Karpas-422 (cell line): ENCODE results near the gene CD248. TPM values are rescaled to one million over a fixed set of nuclear protein-coding genes. Genes with fewer than 3 reads are reported as not detected.
"Not testable (repeated sequence)": the region's sequence is repeated elsewhere in the genome, so short reads cannot be mapped to it uniquely, and the experiment has no call there.

ENCODE experiments used
- DNase-seq: peaks from one replicate; pipeline ENCODE4 v3.0.0-alpha.2; 2015
- H2AFZ ChIP-seq: fragments of 200-600 bp; sonication (generic); 2 replicates; pipeline ENCODE4 v1.6.1; 2014; ENCODE audit warnings: antibody characterized with exemption, low read length, mixed read lengths
- H3K27ac ChIP-seq: fragments of 200-600 bp; sonication (generic); 2 replicates; pipeline ENCODE4 v1.5.1; 2014; ENCODE audit warnings: mild to moderate bottlenecking, low read length, moderate library complexity
- H3K27me3 ChIP-seq: fragments of 200-600 bp; sonication (generic); 2 replicates; pipeline ENCODE4 v1.6.1; 2014; ENCODE audit warnings: low read length, mixed read lengths
- H3K36me3 ChIP-seq: fragments of 200-600 bp; sonication (generic); 2 replicates; pipeline ENCODE4 v1.6.1; 2014; ENCODE audit warnings: low read length, mixed read lengths; ENCODE audit not compliant: insufficient read depth
- H3K4me1 ChIP-seq: fragments of 200-600 bp; sonication (generic); 2 replicates; pipeline ENCODE4 v1.6.1; 2014; ENCODE audit warnings: mild to moderate bottlenecking, low read length, mixed read lengths
- H3K4me2 ChIP-seq: fragments of 200-600 bp; sonication (generic); 2 replicates; pipeline ENCODE4 v1.6.1; 2014; ENCODE audit warnings: low read length, low read depth, mild to moderate bottlenecking; ENCODE audit not compliant: poor library complexity, severe bottlenecking
- H3K4me3 ChIP-seq: fragments of 200-600 bp; sonication (generic); 2 replicates; pipeline ENCODE4 v1.5.1; 2014; ENCODE audit warnings: mild to moderate bottlenecking, antibody characterized with exemption, low read length, mixed read lengths
- H3K79me2 ChIP-seq: fragments of 200-600 bp; sonication (generic); 2 replicates; pipeline ENCODE4 v1.6.1; 2014; ENCODE audit warnings: mild to moderate bottlenecking, low read length, mixed read lengths
- H3K9ac ChIP-seq: fragments of 200-600 bp; sonication (generic); 2 replicates; pipeline ENCODE4 v1.6.0; 2014; ENCODE audit warnings: low read length
- H3K9me2 ChIP-seq: fragments of 200-600 bp; sonication (generic), shearing (Covaris generic); replicated peaks from 2 replicates; pipeline ENCODE4 v1.6.0; 2014; ENCODE audit warnings: mild to moderate bottlenecking, low read length, moderate library complexity; ENCODE audit not compliant: insufficient read depth
- H3K9me3 ChIP-seq: fragments of 300-700, 200-600 bp; sonication (generic); 2 replicates; pipeline ENCODE4 v1.6.1; 2014; ENCODE audit warnings: low read length, mixed read lengths
- H4K20me1 ChIP-seq: fragments of 200-600 bp; sonication (generic); 2 replicates; pipeline ENCODE4 v1.6.1; 2014; ENCODE audit warnings: mild to moderate bottlenecking, antibody characterized with exemption, low read length, low read depth; ENCODE audit not compliant: insufficient read depth
- total RNA-seq: library from RNA; depleted of rRNA; stranded (reverse); fragments of >200 nt; shearing (Covaris generic); gene quantifications from 2 replicates; pipeline ENCODE4 v1.2.3, GENCODE V29; 2014; ENCODE audit warnings: low replicate concordance

The CD248 gene
- total RNA-seq, 1 experiment from 2014 or later, result not detected

DNA sequence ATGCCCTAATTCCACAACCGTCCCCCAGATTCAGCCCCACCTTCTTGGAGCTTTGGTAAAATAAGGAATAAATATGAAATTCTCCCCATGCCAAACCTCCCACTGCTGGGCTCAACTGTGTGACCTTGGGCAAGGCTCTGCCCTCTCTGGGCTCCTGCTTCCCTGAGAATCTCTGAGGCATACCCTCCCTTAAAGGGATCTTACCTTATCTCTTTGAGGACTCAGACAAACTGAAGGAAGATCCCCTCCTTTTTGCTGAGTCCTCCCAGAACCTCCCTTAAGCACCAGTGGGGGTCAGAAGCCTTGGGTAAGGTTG is 2.7 kb downstream of the CD248 start:
- H3K4me3 ChIP-seq, result no peak overlapping the region
- H3K27ac ChIP-seq, result no peak overlapping the region
- no peak overlapping the region for H3K9ac ChIP-seq
- H3K9me3 ChIP-seq, result no peaks in the 10 kb centered on the region
- H3K79me2 ChIP-seq, result no peaks in the 10 kb centered on the region
- DNase-seq, result no peak
- H3K36me3 ChIP-seq, result no peaks in the 10 kb centered on the region
- H4K20me1 ChIP-seq, result no peaks in the 10 kb centered on the region
- no peaks in the 10 kb centered on the region for H3K9me2 ChIP-seq
- H3K27me3 ChIP-seq, result no peaks in the 10 kb centered on the region
- H3K4me2 ChIP-seq, result no peak overlapping the region
- peaks cover 48% of the 10 kb centered on the region for H3K4me1 ChIP-seq
- no peak overlapping the region for H2AFZ ChIP-seq

DNA sequence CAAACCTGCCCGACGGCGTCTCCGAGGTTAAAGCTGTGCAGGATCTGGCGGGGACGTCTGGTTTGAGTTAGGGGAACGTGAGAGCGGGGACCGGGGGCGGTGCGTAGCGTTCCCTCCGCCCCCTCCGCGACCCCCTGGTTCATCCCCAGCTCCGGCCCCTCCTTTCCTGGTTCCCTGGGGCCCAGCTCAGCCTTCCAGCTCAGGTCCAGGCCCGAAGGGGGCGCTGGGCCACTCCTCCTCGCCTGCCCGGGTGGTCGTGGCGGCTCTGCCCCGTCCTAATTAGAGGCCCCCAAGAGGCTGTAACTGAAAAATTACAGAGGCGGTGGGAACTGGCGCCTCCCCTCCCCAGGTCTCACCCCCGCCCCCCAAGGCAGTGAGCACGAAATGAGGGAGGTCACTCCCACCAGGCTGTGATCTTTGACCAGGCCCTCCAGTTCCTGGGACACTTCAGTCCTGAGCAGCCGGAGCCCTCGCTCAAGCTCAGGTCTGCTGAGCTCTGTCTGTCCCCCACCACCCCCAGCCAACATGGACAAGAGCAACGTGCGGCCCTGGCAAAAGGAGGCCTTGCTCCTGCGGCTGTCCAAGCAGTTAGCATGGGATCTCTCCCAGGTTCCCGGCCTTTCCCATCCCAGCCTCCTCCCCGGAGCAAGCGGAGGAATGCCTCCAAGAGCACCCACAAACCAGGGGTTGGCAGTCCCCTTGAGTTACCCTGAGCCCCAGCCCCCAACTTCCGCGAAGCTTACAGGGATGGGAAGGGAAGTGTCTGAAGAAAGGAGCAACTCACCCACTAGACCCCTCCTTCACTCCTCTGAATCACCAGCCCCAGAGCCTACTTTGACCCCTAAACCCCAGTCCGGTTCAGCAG is 3.3 kb downstream of the CD248 start:
- H3K79me2 ChIP-seq, result no peaks in the 10 kb centered on the region
- H3K9me2 ChIP-seq, result no peaks in the 10 kb centered on the region
- peak overlapping the region; percentile 52 for H3K9ac ChIP-seq
- H3K27ac ChIP-seq, result no peak overlapping the region
- H3K27me3 ChIP-seq, result no peaks in the 10 kb centered on the region
- no peaks in the 10 kb centered on the region for H3K9me3 ChIP-seq
- no peak overlapping the region for H2AFZ ChIP-seq
- no peaks in the 10 kb centered on the region for H4K20me1 ChIP-seq
- peaks cover 43% of the 10 kb centered on the region for H3K4me1 ChIP-seq
- H3K36me3 ChIP-seq, result no peaks in the 10 kb centered on the region
- DNase-seq, result no peak
- peak overlapping the region; percentile 65 for H3K4me2 ChIP-seq
- peak overlapping the region; percentile 48; the same call in 1 of the 2 replicates for H3K4me3 ChIP-seq

DNA sequence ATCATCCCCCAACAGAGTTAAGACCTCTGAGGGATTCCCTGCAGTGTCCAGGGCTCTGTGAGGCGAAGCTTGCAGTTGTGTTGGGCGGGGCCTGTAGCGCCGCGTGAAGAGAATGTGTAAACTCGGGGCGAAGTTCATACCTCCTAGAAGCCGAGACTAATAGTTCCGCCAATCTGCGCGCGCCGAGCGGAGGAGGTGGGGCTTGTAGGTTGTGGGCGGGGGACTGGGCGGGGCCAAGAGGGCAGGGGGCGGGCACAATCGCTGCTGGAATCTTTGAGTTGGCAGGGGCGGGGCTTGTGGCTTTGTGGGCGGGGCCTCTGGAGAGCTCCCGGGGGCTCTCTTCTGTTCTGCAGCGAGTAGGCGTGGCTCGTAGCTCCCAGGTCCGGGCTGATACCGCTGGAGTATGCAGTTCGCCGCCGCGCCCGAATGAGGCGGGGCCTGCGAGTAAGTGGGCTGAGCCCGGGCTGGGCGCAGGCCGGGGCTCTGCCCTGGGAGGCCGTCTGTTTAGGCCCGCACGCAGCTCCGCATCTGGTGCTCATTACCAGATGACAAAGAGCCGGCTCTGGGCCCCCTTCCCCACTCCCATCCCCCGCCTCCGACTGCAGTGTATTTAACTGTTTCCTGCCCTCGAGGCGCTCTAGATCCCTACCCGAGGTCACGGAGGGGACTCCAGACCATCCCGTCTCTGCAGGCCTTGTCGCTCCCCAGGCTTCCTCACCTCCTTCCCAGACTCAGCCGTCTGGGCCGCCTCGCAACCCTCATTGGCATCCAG is 4.1 kb downstream of the CD248 start:
- Histone ChIP-seq H3K27me3 (no peaks in the 10 kb centered on the region), H3K9ac (peak overlapping the region; percentile 65), H3K27ac (peak overlapping the region; percentile 62), H3K9me2 (no peaks in the 10 kb centered on the region), H3K4me2 (peak overlapping the region; percentile 78), H3K79me2 (no peaks in the 10 kb centered on the region), H3K36me3 (no peaks in the 10 kb centered on the region), H3K9me3 (no peaks in the 10 kb centered on the region), H3K4me1 (peaks cover 34% of the 10 kb centered on the region), H3K4me3 (peak overlapping the region; percentile 65), H4K20me1 (no peaks in the 10 kb centered on the region), H2AFZ (no peak overlapping the region)
- peak; percentile 99 for DNase-seq

DNA sequence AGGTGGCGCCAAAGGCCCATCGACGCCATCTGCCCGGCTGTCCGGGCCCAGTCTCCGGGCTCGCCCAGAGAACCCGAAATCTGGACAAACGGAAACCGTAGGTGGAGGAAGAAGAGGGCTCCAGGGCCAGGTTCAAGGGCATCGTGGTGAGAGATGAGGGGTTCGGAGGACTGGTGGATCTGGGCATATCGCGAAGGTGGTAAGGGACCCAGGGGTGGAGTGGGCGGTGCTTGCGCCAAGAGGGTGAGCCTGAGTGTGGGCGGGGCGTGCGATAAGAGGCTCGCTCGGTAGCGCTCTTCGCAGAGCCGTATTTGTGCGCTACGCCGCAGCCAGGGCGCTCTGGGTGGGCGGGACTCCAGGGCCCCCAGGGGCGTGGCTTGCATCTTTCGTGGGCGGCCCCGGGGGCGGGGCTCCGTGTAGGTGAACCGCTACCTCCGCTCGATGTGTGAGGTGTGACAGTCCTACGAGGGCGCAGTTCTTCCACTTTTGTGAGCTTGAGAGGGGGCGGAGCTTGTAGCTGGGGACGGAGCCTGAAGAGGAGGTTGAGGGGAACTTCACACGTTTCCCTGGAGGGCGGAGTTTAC is 4.8 kb downstream of the CD248 start:
- H3K9ac ChIP-seq, result peak overlapping the region; percentile 65
- H3K4me1 ChIP-seq, result peaks cover 28% of the 10 kb centered on the region
- H3K27me3 ChIP-seq, result no peaks in the 10 kb centered on the region
- peak overlapping the region; percentile 78 for H3K4me2 ChIP-seq
- H2AFZ ChIP-seq, result peak overlapping the region; percentile 93
- H4K20me1 ChIP-seq, result no peaks in the 10 kb centered on the region
- no peaks in the 10 kb centered on the region for H3K79me2 ChIP-seq
- H3K9me2 ChIP-seq, result no peaks in the 10 kb centered on the region
- no peaks in the 10 kb centered on the region for H3K36me3 ChIP-seq
- peak overlapping the region; percentile 65 for H3K4me3 ChIP-seq
- H3K27ac ChIP-seq, result peak overlapping the region; percentile 62
- DNase-seq, result peak; percentile 98
- no peaks in the 10 kb centered on the region for H3K9me3 ChIP-seq

DNA sequence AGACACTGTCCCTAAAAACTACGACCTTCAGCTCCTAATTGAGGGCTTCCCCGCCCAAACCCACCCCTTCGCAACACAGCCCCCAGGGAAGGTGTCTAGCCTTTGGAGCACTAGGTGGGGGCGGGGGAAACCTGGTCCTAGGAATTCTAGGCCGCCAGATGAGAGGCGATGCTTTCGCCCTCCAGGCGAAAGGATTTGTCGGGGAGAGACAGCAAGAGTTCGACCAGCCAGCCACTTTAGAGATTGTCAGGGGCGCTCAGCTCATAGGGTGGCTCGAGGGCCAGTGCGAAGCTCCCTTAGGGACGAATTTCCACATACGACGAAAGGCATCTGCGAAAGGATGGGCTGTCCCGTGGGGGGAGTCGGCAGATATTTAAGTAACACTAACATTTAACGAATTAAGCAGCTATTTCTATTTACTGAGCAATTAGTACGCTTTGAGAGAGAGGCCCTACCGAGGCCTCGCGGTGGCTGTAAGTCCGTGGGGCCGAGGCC is 5.3 kb downstream of the CD248 start:
- peak overlapping the region; percentile 93 for H2AFZ ChIP-seq
- DNase-seq, result no peak
- no peaks in the 10 kb centered on the region for H3K79me2 ChIP-seq
- H3K9me2 ChIP-seq, result no peaks in the 10 kb centered on the region
- H3K9ac ChIP-seq, result peak overlapping the region; percentile 65
- peaks cover 24% of the 10 kb centered on the region for H3K4me1 ChIP-seq
- H3K27me3 ChIP-seq, result no peaks in the 10 kb centered on the region
- peak overlapping the region; percentile 65; the same call in 1 of the 2 replicates for H3K4me3 ChIP-seq
- peak overlapping the region; percentile 62 for H3K27ac ChIP-seq
- H3K9me3 ChIP-seq, result no peaks in the 10 kb centered on the region
- H3K36me3 ChIP-seq, result no peaks in the 10 kb centered on the region
- H4K20me1 ChIP-seq, result no peaks in the 10 kb centered on the region
- peak overlapping the region; percentile 78 for H3K4me2 ChIP-seq

DNA sequence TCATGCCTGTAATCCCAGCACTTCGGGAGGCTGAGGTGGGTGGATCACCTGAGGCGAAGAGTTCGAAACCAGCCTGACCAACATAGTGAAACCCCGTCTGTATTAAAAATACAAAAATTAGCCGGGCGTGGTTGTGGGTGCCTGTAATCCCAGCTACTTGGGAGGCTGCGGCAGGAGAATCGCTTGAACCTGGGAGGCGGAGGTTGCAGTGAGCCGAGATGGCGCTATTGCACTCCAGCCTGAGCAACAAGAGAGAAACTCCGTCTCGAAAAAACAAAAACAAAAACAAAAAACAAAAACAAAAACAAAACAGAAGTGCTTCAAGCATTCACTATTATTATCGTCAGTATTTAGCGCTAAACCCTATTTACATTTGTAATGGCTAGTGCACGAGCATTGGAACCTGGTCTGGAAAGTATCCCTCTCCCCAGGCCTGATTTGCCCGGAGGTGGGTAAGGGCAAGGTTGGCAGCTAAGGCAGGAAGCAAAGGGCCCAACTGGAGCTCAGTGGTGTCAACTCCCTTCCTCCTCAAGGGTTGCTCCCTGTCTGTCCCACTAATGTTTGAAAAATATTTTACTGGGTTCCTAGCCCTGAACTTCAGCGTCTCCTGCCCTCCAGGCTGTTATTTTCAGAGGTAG is 5.9 kb downstream of the CD248 start:
- H3K4me3 ChIP-seq, H3K27ac ChIP-seq, DNase-seq, H3K79me2 ChIP-seq, H3K9me3 ChIP-seq, H3K4me2 ChIP-seq, H4K20me1 ChIP-seq, H3K9me2 ChIP-seq, H3K36me3 ChIP-seq, H2AFZ ChIP-seq, H3K27me3 ChIP-seq: not testable (repeated sequence)
- peaks cover 24% of the 10 kb centered on the region for H3K4me1 ChIP-seq
- 0 out of 2 replicates have a peak overlapping the region, but pooled peaks have one; percentile 65 for H3K9ac ChIP-seq

DNA sequence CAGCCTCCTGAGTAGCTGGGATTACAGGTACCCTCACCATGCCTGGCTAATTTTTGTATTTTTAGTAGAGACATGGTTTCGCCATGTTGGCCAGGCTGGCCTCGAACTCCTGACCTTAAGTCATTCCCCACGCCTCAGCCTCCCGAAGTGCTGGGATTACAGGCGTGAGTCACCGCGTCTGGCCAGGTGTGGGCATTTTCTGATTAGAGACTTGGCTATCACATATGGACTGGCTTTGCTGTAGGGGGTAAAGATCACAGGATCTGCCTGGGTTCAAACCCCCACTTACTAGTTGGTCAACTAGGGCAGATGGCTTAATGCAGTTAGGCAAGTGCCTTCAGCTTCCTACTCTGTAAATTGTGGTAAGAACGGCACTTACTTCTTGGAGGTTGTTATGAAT is 6.5 kb downstream of the CD248 start:
- no peak overlapping the region for H3K9ac ChIP-seq
- no peaks in the 10 kb centered on the region for H4K20me1 ChIP-seq
- no peak for DNase-seq
- no peaks in the 10 kb centered on the region for H3K79me2 ChIP-seq
- no peaks in the 10 kb centered on the region for H3K36me3 ChIP-seq
- no peak overlapping the region for H3K4me3 ChIP-seq
- no peak overlapping the region for H3K4me2 ChIP-seq
- no peak overlapping the region for H3K27ac ChIP-seq
- H2AFZ ChIP-seq, result no peak overlapping the region
- no peaks in the 10 kb centered on the region for H3K9me3 ChIP-seq
- peaks cover 24% of the 10 kb centered on the region for H3K4me1 ChIP-seq
- H3K9me2 ChIP-seq, result no peaks in the 10 kb centered on the region
- no peaks in the 10 kb centered on the region for H3K27me3 ChIP-seq
